Osteocyte (in vitro differentiated cells): ENCODE measurements around the gene ABHD12B. TPM values are rescaled to one million over a fixed set of nuclear protein-coding genes. Genes with fewer than 3 reads are reported as not detected.

Source experiments
- DNase-seq: peaks from one replicate; pipeline ENCODE4 v3.0.0; 2021; ENCODE audit warnings: mixed read lengths; ENCODE audit not compliant: unreplicated experiment; ENCODE audit errors: extremely low spot score
- H3K27ac Mint-ChIP-seq: one replicate; pipeline ENCODE4 v1.8.0; 2021; ENCODE audit warnings: mild to moderate bottlenecking, mixed read lengths; ENCODE audit not compliant: unreplicated experiment
- H3K27me3 Mint-ChIP-seq: one replicate; pipeline ENCODE4 v1.8.0; 2021; ENCODE audit warnings: mixed read lengths; ENCODE audit not compliant: unreplicated experiment
- H3K36me3 Mint-ChIP-seq: one replicate; pipeline ENCODE4 v1.8.0; 2021; ENCODE audit warnings: mixed read lengths; ENCODE audit not compliant: unreplicated experiment
- H3K4me1 Mint-ChIP-seq: one replicate; pipeline ENCODE4 v1.8.0; 2021; ENCODE audit warnings: mixed read lengths; ENCODE audit not compliant: unreplicated experiment
- H3K4me3 Mint-ChIP-seq: one replicate; pipeline ENCODE4 v1.8.0; 2021; ENCODE audit warnings: mild to moderate bottlenecking, moderate library complexity, mixed read lengths; ENCODE audit not compliant: unreplicated experiment
- H3K9me3 Mint-ChIP-seq: one replicate; pipeline ENCODE4 v1.8.0; 2021; ENCODE audit warnings: mixed read lengths; ENCODE audit not compliant: unreplicated experiment
- CTCF ChIP-seq: fragments of 200-600 bp; sonication (generic); IDR thresholded peaks from 2 replicates; pipeline ENCODE4 v1.5.0; 2021; ENCODE audit warnings: antibody characterized with exemption, mild to moderate bottlenecking, moderate library complexity
- total RNA-seq: library from RNA; stranded (reverse); gene quantifications from 2 replicates; pipeline ENCODE4 v1.2.1, GENCODE V29; 2021

Gene ABHD12B
- total RNA-seq, 1 donor from 2014 or later, result not detected

- DNase-seq, result no peak
- Mint-ChIP-seq H3K27ac (no peak overlapping the region), H3K27me3 (no peaks in the 10 kb centered on the region), H3K4me3 (no peak overlapping the region), H3K9me3 (no peaks in the 10 kb centered on the region), H3K36me3 (no peaks in the 10 kb centered on the region), H3K4me1 (peaks cover 29% of the 10 kb centered on the region)
- no peak for TF ChIP-seq CTCF
These were observed 74.5 kb downstream of the ABHD12B start for GRCh38 chr14:50946234-50946935.

- DNase-seq, result no peak
- no peaks in the 10 kb centered on the region for H3K27me3 Mint-ChIP-seq
- H3K4me1 Mint-ChIP-seq, result peaks cover 30% of the 10 kb centered on the region
- H3K36me3 Mint-ChIP-seq, result no peaks in the 10 kb centered on the region
- no peak for TF ChIP-seq CTCF
- no peak overlapping the region for H3K4me3 Mint-ChIP-seq
- no peaks in the 10 kb centered on the region for H3K9me3 Mint-ChIP-seq
- peak overlapping the region; percentile 15 for H3K27ac Mint-ChIP-seq
These were observed 75.6 kb downstream of the ABHD12B start for GRCh38 chr14:50947446-50947845.

DNA sequence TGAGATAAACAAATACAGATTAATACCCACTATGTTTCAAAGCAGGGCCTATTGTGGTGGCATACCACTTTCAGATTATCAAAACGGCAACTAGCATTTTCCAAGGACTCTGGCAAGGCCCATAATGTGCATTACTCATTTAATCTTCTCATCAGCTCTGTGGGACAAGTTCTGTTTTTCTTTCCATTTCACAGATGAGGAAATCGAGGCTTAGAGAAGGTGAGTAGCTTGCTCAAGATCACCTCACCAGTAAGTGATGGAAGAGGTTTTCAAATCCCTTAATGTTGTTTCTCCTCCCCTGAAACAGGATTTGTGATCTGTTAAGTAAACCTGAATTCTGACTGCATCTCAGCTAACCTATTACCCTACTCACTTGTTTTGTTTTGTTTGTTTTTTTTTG, 76.4 kb downstream of the ABHD12B start:
- Mint-ChIP-seq H3K27me3 (no peaks in the 10 kb centered on the region), H3K9me3 (no peaks in the 10 kb centered on the region), H3K4me1 (peaks cover 26% of the 10 kb centered on the region), H3K4me3 (no peak overlapping the region), H3K36me3 (no peaks in the 10 kb centered on the region), H3K27ac (no peak overlapping the region)
- TF ChIP-seq CTCF, result no peak
- no peak for DNase-seq

DNA sequence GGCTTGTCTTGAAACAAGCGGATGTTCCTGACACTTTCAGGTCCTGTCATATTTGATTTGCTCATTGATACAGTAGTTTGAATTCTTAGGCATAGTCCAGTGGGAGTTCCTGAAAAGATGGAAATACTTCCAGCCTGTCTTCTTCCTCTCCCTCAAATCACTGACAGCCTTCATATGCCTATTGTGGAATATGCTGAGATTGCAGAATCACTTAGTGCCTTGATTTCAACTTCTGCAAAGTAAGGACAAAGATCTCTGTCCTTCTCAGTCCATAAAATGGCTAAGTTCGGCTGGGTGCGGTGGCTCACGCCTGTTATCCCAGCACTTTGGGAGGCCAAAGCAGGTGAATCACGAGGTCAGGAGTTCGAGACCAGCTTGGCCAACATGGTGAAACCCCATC, 79.2 kb downstream of the ABHD12B start:
- Mint-ChIP-seq H3K36me3 (no peaks in the 10 kb centered on the region), H3K4me1 (peaks cover 28% of the 10 kb centered on the region)

GRCh38 chr14:50953502-50953901, 81.6 kb downstream of the ABHD12B start:
- Mint-ChIP-seq H3K36me3 (no peaks in the 10 kb centered on the region), H3K4me3 (no peak overlapping the region), H3K4me1 (peaks cover 27% of the 10 kb centered on the region), H3K27me3 (no peaks in the 10 kb centered on the region), H3K27ac (no peak overlapping the region), H3K9me3 (no peaks in the 10 kb centered on the region)
- DNase-seq, result no peak
- no peak for TF ChIP-seq CTCF

More for the DNA sequence above, 79.2 kb downstream of the ABHD12B start:
- TF ChIP-seq CTCF, result no peak
- no peak overlapping the region for H3K4me3 Mint-ChIP-seq
- H3K9me3 Mint-ChIP-seq, result no peaks in the 10 kb centered on the region
- H3K27ac Mint-ChIP-seq, result no peak overlapping the region
- no peaks in the 10 kb centered on the region for H3K27me3 Mint-ChIP-seq
- DNase-seq, result no peak

Other genes starting within 250 kb of the ABHD12B start
- gene SAV1, start 203.7 kb upstream of the ABHD12B start, total RNA-seq, result 47.9 and 48.4 TPM in 2 replicates
- gene NIN, start 40.9 kb upstream of the ABHD12B start, total RNA-seq, result 46.3 and 50.2 TPM in 2 replicates
- 36.1 and 37.3 TPM in 2 replicates for gene PYGL, start 72.4 kb downstream of the ABHD12B start, total RNA-seq
- 4.4 and 4.8 TPM in 2 replicates for gene TRIM9, start 223.1 kb downstream of the ABHD12B start, total RNA-seq